SJCRH30 (cell line): ENCODE data around the gene ZNF202. TPM values are rescaled to one million over a fixed set of nuclear protein-coding genes. Genes with fewer than 3 reads are reported as not detected.
A peak's percentile ranks its signal among the peaks of the same experiment; 100 is the strongest.

ENCODE experiments used
- DNase-seq, 2 experiments: peaks; one replicate each; pipeline ENCODE4 v3.0.0-alpha.2; 2015 to 2020
- H3K27ac ChIP-seq: fragments of 250-450 bp; sonication (Bioruptor Pico); 2 replicates; pipeline ENCODE4 v1.5.1; 2020; ENCODE audit warnings: mild to moderate bottlenecking, moderate library complexity
- H3K27me3 ChIP-seq: fragments of 250-450 bp; sonication (Bioruptor Pico); 2 replicates; pipeline ENCODE4 v1.5.1; 2020; ENCODE audit warnings: mild to moderate bottlenecking, moderate library complexity
- H3K36me3 ChIP-seq: fragments of 250-450 bp; sonication (Bioruptor Pico); 2 replicates; pipeline ENCODE4 v1.5.1; 2020; ENCODE audit warnings: mild to moderate bottlenecking, moderate library complexity
- H3K4me1 ChIP-seq: fragments of 250-450 bp; sonication (Bioruptor Pico); 2 replicates; pipeline ENCODE4 v1.5.1; 2020; ENCODE audit warnings: mild to moderate bottlenecking, moderate library complexity
- H3K4me3 ChIP-seq: fragments of 250-450 bp; sonication (Bioruptor Pico); 2 replicates; pipeline ENCODE4 v1.5.1; 2020; ENCODE audit warnings: mild to moderate bottlenecking, moderate library complexity
- H3K9me3 ChIP-seq: fragments of 250-450 bp; sonication (Bioruptor Pico); replicated peaks from 2 replicates; pipeline ENCODE4 v1.5.1; 2020; ENCODE audit warnings: mild to moderate bottlenecking, moderate library complexity
- total RNA-seq: library from RNA; depleted of rRNA; stranded (reverse); fragments of >200 nt; shearing (Covaris generic); gene quantifications from 2 replicates; pipeline ENCODE4 v1.2.3, GENCODE V29; 2014; rRNA removed

The ZNF202 gene
- total RNA-seq: 12.7 and 13.5 TPM in 2 replicates

DNA sequence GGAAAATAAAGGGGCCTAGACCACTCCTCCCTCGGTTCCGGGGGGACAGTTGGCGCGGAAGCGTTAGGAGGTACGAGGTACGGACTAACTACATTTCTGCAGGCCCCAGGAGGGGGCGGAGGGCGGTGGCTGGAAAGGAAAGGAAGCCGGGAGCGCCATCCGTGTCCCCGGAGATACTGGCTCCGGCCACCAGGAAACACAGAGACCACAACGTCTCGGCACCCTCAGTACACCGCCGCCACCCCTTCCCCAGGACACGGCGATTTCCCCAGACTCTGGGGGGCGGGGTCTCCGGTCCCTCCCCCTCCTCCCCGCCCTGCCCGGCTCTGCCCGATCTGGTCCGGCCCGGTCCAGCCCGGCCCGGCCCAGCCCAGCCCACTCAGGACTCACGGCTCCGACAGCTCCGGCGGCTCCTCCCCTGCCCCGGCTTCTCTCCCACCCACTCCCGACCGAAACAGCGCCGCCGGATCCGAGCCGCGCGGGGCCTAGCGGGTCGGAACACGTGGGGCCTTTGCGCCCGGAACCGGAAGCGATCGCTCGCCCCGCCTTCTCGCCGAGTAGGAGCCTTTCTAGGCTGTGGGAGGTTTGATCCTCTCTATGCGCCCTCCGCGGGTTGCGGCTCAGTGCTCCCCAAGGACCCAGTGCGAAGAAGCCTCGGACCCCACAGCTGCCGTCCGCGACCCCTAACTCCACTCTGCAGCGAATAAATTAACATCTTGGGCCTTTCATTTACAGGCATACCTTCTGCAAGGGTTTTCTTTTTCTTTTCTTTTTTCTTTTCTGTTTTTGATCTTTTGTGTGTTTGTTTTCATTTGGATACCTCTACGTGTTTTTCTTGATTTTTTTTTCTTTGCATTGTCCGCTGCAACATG, at the start of gene ZNF202:
ZNF202 (minus strand) TSS at position 502 of the 872 bp plus-strand sequence. CDS start 10,772 bp downstream, outside the sequence.
- Histone ChIP-seq H3K27me3 (no peaks in the 10 kb centered on the region), H3K36me3 (peaks cover 30% of the 10 kb centered on the region), H3K4me3 (peak within 1 kb of the TSS; percentile 96), H3K27ac (peak within 1 kb of the TSS; percentile 93), H3K9me3 (no peaks in the 10 kb centered on the region), H3K4me1 (no peaks in the 10 kb centered on the region)
- DNase-seq: peak; percentile 86 to 89

DNA sequence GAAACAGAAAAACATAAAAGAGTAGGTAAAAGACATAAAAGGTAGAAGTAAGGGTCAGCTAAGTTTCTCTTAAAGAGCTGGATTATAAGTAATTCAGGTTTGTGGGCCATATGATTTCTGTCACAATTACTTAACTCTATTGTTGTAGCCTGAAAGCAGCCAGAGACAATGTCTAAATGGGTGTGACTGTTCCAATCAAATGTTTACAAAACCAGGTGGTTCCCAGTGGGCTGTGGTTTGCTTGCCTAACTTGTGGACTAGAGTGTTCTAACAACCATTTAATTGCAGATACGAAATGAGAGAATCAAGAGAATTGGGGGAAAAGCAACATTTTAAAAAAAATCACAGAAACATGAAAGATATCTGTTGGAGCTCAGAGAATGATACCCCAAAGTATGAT, 42.1 kb upstream of the ZNF202 start:
- H3K36me3 ChIP-seq: no peaks in the 10 kb centered on the region
- no peaks in the 10 kb centered on the region for H3K9me3 ChIP-seq
- H3K4me3 ChIP-seq: no peak overlapping the region
- H3K27me3 ChIP-seq: no peaks in the 10 kb centered on the region
- no peak overlapping the region for H3K27ac ChIP-seq
- no peak for DNase-seq
- no peaks in the 10 kb centered on the region for H3K4me1 ChIP-seq

DNA sequence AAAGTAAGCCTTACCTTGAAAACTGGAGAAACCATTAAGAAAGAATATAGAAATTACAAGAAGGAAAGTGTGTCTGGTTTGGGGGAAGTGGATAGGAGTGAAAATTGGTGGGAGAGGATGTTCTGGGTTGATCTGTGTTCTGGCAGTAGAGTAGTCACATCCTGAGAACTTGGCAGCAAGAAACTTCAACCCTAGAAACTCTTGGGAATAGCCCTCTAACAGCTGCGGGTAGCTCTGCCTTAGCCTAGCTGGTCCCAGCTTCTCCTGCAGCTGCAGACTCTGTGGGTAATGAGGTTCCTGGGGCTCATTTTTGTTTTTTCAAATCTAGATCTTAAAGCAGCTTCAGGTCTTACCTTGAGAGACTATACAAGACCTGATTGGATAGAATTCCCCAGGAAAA, 37.1 kb upstream of the ZNF202 start:
- no peak for DNase-seq
- H3K27me3 ChIP-seq: no peaks in the 10 kb centered on the region
- H3K36me3 ChIP-seq: no peaks in the 10 kb centered on the region
- no peaks in the 10 kb centered on the region for H3K9me3 ChIP-seq
- H3K27ac ChIP-seq: no peak overlapping the region
- no peaks in the 10 kb centered on the region for H3K4me1 ChIP-seq
- no peak overlapping the region for H3K4me3 ChIP-seq

DNA sequence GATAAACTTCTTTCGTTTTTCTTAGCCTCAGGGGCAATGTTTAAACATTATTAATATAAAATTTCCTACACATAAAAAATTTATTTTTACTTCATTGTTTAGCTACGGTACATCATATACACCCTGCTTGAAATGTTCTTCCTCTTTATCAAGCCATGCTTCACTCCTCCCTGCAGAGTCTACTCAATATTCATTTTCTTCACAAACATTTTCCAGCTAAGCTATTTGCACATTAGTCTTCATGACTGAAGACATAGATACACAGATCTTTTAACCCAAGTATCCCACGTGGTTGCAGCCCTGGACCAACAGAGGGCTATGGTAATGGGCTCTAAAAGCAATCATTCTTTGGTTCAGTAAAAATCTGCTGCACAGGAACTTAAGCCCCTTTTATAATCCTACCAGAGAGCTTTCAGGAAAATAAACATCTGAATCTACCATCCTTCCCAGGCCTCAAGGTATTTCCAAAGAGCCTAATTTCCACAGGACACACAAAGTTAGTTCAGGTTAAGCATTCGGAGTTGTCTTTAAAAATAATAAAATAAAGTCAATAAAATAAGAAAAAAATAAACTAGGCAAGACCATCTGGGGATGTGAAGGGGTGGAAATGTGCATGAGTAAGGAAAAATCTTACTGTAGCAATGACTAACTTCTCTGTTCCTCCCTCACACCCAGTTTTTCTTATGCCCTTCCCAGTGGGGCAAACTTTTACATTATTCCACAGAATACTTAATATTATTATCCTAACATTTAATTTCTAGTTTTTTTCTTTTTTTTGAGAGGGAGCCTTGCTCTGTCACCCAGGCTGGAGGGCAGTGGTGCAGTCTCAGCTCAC, 34.5 kb upstream of the ZNF202 start:
- H3K9me3 ChIP-seq: no peaks in the 10 kb centered on the region
- no peaks in the 10 kb centered on the region for H3K36me3 ChIP-seq
- H3K4me1 ChIP-seq: no peaks in the 10 kb centered on the region
- no peak overlapping the region for H3K27ac ChIP-seq
- no peaks in the 10 kb centered on the region for H3K27me3 ChIP-seq
- H3K4me3 ChIP-seq: no peak overlapping the region
- no peak for DNase-seq

DNA sequence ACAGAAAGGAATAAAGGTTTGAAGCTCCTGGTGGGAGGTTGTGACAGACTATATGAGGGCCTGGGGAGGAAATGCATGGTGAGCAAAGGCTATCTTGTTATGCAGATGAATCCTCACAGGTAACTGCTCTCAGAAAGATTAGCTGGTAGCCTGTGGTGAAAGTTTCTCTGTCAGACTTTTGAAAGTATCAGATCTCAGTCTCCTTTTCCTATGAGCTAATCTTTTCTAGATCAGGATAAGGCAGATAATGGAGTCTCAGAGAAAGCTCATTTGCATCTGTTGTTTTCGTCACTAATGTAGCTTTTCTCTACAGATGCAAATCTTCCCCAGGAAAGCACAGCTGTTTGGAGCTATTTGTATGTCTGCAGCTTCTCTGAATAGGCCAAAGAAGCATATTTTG, 33.8 kb upstream of the ZNF202 start:
- Histone ChIP-seq H3K36me3 (no peaks in the 10 kb centered on the region), H3K27ac (no peak overlapping the region)

DNA sequence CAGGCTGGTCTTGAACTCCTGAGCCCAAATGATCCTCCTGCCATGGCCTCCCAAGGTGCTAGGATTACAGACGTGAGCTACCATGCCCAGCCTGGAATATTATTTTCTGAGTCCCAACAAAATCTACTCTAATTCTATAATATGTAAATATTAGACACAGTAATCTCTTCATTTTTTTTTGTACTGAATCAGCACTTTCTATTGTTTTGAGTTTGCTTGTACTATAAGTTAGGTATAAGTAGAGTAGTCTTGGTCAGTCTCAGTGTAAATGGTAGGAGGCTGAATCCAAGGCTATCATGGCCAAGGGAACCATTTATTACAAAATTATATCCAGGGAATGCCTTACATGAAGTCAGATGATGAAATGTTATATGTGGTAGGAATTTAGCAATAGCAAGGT, 32.5 kb upstream of the ZNF202 start:
- no peak overlapping the region for H3K4me3 ChIP-seq
- H3K36me3 ChIP-seq: no peaks in the 10 kb centered on the region
- H3K4me1 ChIP-seq: no peaks in the 10 kb centered on the region
- H3K27me3 ChIP-seq: no peaks in the 10 kb centered on the region
- H3K9me3 ChIP-seq: no peaks in the 10 kb centered on the region
- H3K27ac ChIP-seq: no peak overlapping the region
- DNase-seq: no peak

More for the DNA sequence above, 33.8 kb upstream of the ZNF202 start:
- Histone ChIP-seq H3K4me1 (no peaks in the 10 kb centered on the region), H3K27me3 (no peaks in the 10 kb centered on the region), H3K9me3 (no peaks in the 10 kb centered on the region), H3K4me3 (no peak overlapping the region)
- DNase-seq: peak in 1 of 2 experiments; percentile 13

DNA sequence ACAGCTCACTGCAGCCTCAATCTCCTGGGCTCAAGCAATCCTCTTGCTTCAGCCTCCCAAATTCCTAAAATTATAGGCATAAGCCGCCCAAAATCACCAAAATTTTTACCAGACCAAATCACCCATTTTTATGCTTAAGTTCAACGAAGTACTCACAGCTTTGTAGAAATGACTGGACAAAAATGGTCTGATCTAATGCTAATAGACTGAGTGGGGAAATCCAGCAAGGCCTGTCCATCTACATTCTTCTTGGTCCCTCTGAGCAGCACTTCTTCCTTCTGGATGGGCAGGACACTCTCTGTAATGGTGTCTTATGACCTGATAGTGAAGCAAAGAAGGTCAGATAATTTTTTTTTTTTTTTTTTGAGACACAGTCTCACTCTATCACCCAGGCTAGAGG, 31.6 kb upstream of the ZNF202 start:
- DNase-seq: no peak

DNA sequence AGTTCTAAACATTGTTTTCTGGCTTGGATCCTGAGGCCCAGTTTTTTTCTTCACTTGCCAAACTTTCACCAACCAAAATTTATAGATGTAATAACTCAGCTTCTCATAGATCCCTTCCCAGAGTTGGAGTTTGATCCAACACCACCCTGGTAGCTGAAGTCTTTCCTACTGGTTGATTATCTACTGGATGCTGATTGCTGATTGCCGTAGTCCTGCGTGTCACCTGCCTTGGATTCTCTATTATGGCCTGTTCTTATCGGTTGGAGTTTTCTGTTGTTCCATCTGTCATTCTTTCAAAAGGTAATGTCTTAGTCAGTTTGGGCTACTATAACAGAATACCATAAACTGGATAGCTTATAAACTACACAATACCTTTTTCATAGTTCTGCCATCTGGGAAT, 30.2 kb upstream of the ZNF202 start:
- no peak for DNase-seq
- no peaks in the 10 kb centered on the region for H3K9me3 ChIP-seq
- H3K4me1 ChIP-seq: no peaks in the 10 kb centered on the region
- no peaks in the 10 kb centered on the region for H3K36me3 ChIP-seq
- no peaks in the 10 kb centered on the region for H3K27me3 ChIP-seq
- H3K4me3 ChIP-seq: no peak overlapping the region
- no peak overlapping the region for H3K27ac ChIP-seq

More for the DNA sequence above, 31.6 kb upstream of the ZNF202 start:
- H3K9me3 ChIP-seq: no peaks in the 10 kb centered on the region
- no peak overlapping the region for H3K4me3 ChIP-seq
- no peak overlapping the region for H3K27ac ChIP-seq
- H3K27me3 ChIP-seq: no peaks in the 10 kb centered on the region
- no peaks in the 10 kb centered on the region for H3K36me3 ChIP-seq
- no peaks in the 10 kb centered on the region for H3K4me1 ChIP-seq

DNA sequence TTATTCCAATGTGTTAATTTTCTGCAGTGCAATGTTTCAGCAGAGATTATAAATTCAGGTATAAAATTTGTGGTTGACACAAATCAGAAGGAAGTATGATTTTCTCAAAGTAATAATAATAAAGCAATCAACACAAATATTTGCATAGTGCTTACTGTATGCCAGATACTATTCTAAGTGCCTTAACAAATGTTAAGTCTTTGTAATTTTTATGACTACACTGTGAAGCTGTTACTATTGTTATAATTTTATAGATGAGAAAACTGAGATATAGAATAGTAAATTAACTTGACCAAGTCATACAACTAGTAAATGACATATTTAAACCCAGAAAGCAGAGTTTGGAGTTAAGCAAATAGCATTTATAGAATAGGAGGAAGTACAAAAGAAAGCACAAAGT, 29.3 kb upstream of the ZNF202 start:
- H3K27me3 ChIP-seq: no peaks in the 10 kb centered on the region
- no peaks in the 10 kb centered on the region for H3K9me3 ChIP-seq
- H3K4me1 ChIP-seq: no peaks in the 10 kb centered on the region
- no peak overlapping the region for H3K27ac ChIP-seq
- no peak for DNase-seq
- no peak overlapping the region for H3K4me3 ChIP-seq
- H3K36me3 ChIP-seq: no peaks in the 10 kb centered on the region

DNA sequence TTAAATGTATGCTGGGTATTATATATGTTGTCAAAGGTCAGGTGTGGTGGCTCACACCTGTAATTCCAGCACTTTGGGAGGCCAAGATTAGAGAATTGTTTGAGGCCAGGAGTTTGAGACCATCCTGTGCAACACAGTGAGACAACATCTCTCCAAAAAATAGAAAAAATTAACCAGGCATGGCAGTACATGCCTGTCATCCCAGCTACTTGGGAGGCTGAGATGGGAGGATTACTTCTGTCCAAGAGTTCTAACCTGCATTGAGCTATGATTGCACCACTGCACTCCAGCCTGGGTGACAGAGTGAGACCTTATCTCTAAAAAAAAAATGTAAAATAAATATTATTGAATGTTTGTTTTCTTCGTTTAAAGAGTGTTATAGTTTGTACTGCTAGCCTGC, 24.1 kb upstream of the ZNF202 start:
- Histone ChIP-seq H3K36me3 (no peaks in the 10 kb centered on the region), H3K4me1 (no peaks in the 10 kb centered on the region), H3K27ac (no peak overlapping the region), H3K4me3 (no peak overlapping the region), H3K9me3 (no peaks in the 10 kb centered on the region), H3K27me3 (no peaks in the 10 kb centered on the region)
- DNase-seq: no peak

DNA sequence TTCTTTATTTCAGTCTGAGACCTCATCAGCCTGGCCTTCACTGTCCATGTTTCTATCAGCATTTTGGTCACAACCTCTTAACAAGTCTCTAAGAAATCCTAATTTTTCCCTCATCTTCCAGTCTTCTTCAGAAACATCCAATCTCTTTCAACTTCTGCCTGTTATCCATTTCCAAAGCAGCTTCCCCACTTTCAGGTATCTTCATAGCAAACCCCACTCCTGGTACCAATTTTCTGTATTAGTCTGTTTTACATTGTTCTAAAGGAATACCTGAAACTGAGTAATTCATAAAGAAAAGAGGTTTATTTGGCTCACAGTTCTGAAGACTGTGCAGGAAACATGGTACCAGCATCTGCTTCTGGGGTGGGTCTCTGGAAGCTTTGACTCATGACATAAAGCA, 21.0 kb upstream of the ZNF202 start:
- Histone ChIP-seq H3K27me3 (no peaks in the 10 kb centered on the region), H3K27ac (no peak overlapping the region), H3K4me1 (no peaks in the 10 kb centered on the region), H3K4me3 (no peak overlapping the region), H3K36me3 (no peaks in the 10 kb centered on the region), H3K9me3 (no peaks in the 10 kb centered on the region)
- DNase-seq: no peak

DNA sequence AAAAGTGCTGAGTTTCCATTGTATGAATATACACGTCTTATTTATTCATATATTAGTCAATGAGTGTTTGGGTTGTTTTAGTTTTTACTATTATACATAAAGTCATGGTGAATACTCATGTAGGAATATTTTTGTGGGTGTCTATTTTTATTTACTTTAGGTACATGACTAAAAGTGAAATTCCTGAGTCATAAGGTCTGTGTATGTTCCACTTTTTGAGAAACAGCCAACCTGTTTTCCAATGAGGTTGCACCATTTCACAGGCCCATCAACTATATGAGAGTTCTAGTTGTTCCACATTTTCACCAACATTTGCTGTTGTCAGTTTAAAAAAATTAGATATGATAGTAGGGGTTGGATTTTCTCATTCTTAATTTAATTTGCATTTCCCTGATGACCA, 19.4 kb upstream of the ZNF202 start:
- H3K27me3 ChIP-seq: no peaks in the 10 kb centered on the region
- no peaks in the 10 kb centered on the region for H3K4me1 ChIP-seq
- H3K27ac ChIP-seq: no peak overlapping the region
- no peaks in the 10 kb centered on the region for H3K36me3 ChIP-seq
- no peak for DNase-seq
- no peaks in the 10 kb centered on the region for H3K9me3 ChIP-seq
- no peak overlapping the region for H3K4me3 ChIP-seq

DNA sequence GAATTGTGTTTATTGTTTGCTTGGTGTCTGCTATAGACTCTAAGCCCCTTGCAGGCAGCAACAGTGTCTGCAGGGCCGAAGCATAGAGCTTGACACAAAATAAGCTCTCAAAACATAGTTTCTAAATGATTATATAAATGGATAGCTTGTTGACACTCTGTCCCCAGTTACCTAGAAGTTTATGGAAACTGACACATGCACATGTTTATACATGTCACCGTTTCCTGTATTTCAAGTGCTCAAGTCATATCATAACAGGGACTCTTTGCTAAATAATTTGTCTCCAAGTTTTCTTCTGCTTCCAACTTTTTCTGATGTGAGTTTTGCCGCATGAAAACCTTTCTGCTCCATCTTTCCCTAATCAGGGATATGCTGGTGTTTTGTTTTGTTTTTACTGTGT, 16.5 kb upstream of the ZNF202 start:
- no peaks in the 10 kb centered on the region for H3K9me3 ChIP-seq
- H3K27ac ChIP-seq: no peak overlapping the region
- H3K4me1 ChIP-seq: no peaks in the 10 kb centered on the region
- H3K27me3 ChIP-seq: no peaks in the 10 kb centered on the region
- no peak overlapping the region for H3K4me3 ChIP-seq
- H3K36me3 ChIP-seq: no peaks in the 10 kb centered on the region
- no peak for DNase-seq

DNA sequence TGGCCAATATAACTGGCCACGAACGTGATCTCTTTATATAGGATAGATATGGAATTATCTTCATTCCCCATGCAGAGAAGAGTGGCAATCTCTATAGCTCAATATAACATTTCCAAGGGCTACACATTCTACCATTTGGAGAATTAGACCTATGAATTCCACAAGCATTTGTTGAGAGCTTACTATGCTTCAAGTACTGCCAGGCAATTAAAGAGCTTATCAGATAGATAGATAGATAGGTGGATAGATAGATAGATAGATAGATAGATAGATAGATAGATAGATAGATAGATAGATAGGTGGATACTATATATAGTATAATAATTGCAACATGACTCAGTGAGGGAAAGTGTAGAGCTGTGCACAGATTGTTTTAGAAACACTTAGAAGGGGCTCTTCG, 14.4 kb upstream of the ZNF202 start:
- Histone ChIP-seq H3K4me1 (no peaks in the 10 kb centered on the region), H3K36me3 (no peaks in the 10 kb centered on the region), H3K27ac (no peak overlapping the region), H3K4me3 (no peak overlapping the region), H3K27me3 (no peaks in the 10 kb centered on the region), H3K9me3 (no peaks in the 10 kb centered on the region)
- DNase-seq: no peak

DNA sequence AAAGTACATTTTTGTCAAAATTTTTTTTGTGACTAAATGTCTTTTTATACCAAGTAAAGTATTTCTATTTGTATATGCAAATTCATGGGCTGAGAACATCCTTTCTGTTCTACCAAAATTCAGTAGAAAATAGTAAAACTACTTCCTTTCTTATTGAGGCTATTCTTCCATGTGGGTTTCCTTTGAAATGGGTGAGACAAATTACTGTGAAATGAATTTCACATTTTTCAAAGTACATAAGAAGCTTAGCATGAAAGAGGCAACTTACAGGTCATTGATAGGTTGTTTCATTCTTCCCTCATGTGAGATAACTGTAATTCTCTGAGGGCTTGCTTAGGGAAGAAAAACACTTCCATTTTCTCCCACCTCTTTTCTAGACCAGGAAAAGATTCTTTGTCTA, 13.9 kb upstream of the ZNF202 start:
- H3K27ac ChIP-seq: no peak overlapping the region
- no peaks in the 10 kb centered on the region for H3K9me3 ChIP-seq
- H3K27me3 ChIP-seq: no peaks in the 10 kb centered on the region
- H3K4me3 ChIP-seq: no peak overlapping the region
- no peaks in the 10 kb centered on the region for H3K4me1 ChIP-seq
- no peak for DNase-seq
- H3K36me3 ChIP-seq: no peaks in the 10 kb centered on the region
